Measurements from ENCODE around the gene ZC3H13. TPM values are rescaled to one million over a fixed set of nuclear protein-coding genes. Genes with fewer than 3 reads are reported as not detected.

ZC3H13 gene
- total RNA-seq, 1 experiment from 2014 or later = 24.7 TPM

GRCh38 chr13:46015366-46015765 is 37.2 kb downstream of the ZC3H13 start:
- Histone ChIP-seq H3K79me2 (ENCODE audit: low read length) (peaks cover 49% of the 10 kb centered on the region), H3K4me3 (ENCODE audit: low read length) (no peak overlapping the region), H3K9me3 (ENCODE audit: low read length) (no peaks in the 10 kb centered on the region), H3K9me2 (replicated peaks; ENCODE audit: insufficient read depth, low read length) (no peaks in the 10 kb centered on the region), H3K36me3 (ENCODE audit: insufficient read depth, low read length) (peaks cover 52% of the 10 kb centered on the region), H3K27me3 (ENCODE audit: low read length) (no peaks in the 10 kb centered on the region), H3K4me2 (ENCODE audit: low read depth, low read length, poor library complexity, severe bottlenecking) (no peak overlapping the region), H4K20me1 (ENCODE audit: insufficient read depth, low read depth, low read length) (no peaks in the 10 kb centered on the region), H2AFZ (ENCODE audit: low read length) (no peak overlapping the region), H3K27ac (ENCODE audit: low read length) (no peak overlapping the region), H3K9ac (ENCODE audit: low read length) (no peak overlapping the region), H3K4me1 (ENCODE audit: low read length) (no peaks in the 10 kb centered on the region)
- no peak for DNase-seq

GRCh38 chr13:46012404-46012803 is 40.1 kb downstream of the ZC3H13 start:
- H4K20me1 ChIP-seq (ENCODE audit: insufficient read depth, low read depth, low read length) = no peaks in the 10 kb centered on the region
- no peak overlapping the region for H2AFZ ChIP-seq (ENCODE audit: low read length)
- no peak overlapping the region for H3K9ac ChIP-seq (ENCODE audit: low read length)
- no peaks in the 10 kb centered on the region for H3K4me1 ChIP-seq (ENCODE audit: low read length)
- no peaks in the 10 kb centered on the region for H3K9me3 ChIP-seq (ENCODE audit: low read length)
- H3K79me2 ChIP-seq (ENCODE audit: low read length) = peaks cover 35% of the 10 kb centered on the region
- no peak overlapping the region for H3K4me3 ChIP-seq (ENCODE audit: low read length)
- H3K27me3 ChIP-seq (ENCODE audit: low read length) = no peaks in the 10 kb centered on the region
- H3K27ac ChIP-seq (ENCODE audit: low read length) = no peak overlapping the region
- no peaks in the 10 kb centered on the region for H3K9me2 ChIP-seq (replicated peaks; ENCODE audit: insufficient read depth, low read length)
- no peak overlapping the region for H3K4me2 ChIP-seq (ENCODE audit: low read depth, low read length, poor library complexity, severe bottlenecking)
- no peak for DNase-seq
- H3K36me3 ChIP-seq (ENCODE audit: insufficient read depth, low read length) = peaks cover 55% of the 10 kb centered on the region

GRCh38 chr13:46010148-46010547 is 42.4 kb downstream of the ZC3H13 start:
- H3K9me2 ChIP-seq (replicated peaks; ENCODE audit: insufficient read depth, low read length) = no peaks in the 10 kb centered on the region
- no peak overlapping the region for H3K4me2 ChIP-seq (ENCODE audit: low read depth, low read length, poor library complexity, severe bottlenecking)
- no peaks in the 10 kb centered on the region for H3K9me3 ChIP-seq (ENCODE audit: low read length)
- DNase-seq = no peak
- H4K20me1 ChIP-seq (ENCODE audit: insufficient read depth, low read depth, low read length) = no peaks in the 10 kb centered on the region
- H3K36me3 ChIP-seq (ENCODE audit: insufficient read depth, low read length) = peaks cover 49% of the 10 kb centered on the region
- peaks cover 28% of the 10 kb centered on the region for H3K79me2 ChIP-seq (ENCODE audit: low read length)
- H3K9ac ChIP-seq (ENCODE audit: low read length) = no peak overlapping the region
- H2AFZ ChIP-seq (ENCODE audit: low read length) = no peak overlapping the region
- H3K27ac ChIP-seq (ENCODE audit: low read length) = no peak overlapping the region
- H3K27me3 ChIP-seq (ENCODE audit: low read length) = no peaks in the 10 kb centered on the region
- no peak overlapping the region for H3K4me3 ChIP-seq (ENCODE audit: low read length)
- no peaks in the 10 kb centered on the region for H3K4me1 ChIP-seq (ENCODE audit: low read length)

GRCh38 chr13:46008631-46009030 is 43.9 kb downstream of the ZC3H13 start:
- H3K9ac ChIP-seq (ENCODE audit: low read length) = no peak overlapping the region
- H3K79me2 ChIP-seq (ENCODE audit: low read length) = peaks cover 24% of the 10 kb centered on the region
- H3K36me3 ChIP-seq (ENCODE audit: insufficient read depth, low read length) = peaks cover 50% of the 10 kb centered on the region
- no peak overlapping the region for H3K4me3 ChIP-seq (ENCODE audit: low read length)
- no peaks in the 10 kb centered on the region for H3K9me2 ChIP-seq (replicated peaks; ENCODE audit: insufficient read depth, low read length)
- H4K20me1 ChIP-seq (ENCODE audit: insufficient read depth, low read depth, low read length) = no peaks in the 10 kb centered on the region
- H3K27me3 ChIP-seq (ENCODE audit: low read length) = no peaks in the 10 kb centered on the region
- H2AFZ ChIP-seq (ENCODE audit: low read length) = no peak overlapping the region
- H3K4me2 ChIP-seq (ENCODE audit: low read depth, low read length, poor library complexity, severe bottlenecking) = no peak overlapping the region
- no peak overlapping the region for H3K27ac ChIP-seq (ENCODE audit: low read length)
- no peak for DNase-seq
- H3K4me1 ChIP-seq (ENCODE audit: low read length) = peaks cover 5% of the 10 kb centered on the region
- no peaks in the 10 kb centered on the region for H3K9me3 ChIP-seq (ENCODE audit: low read length)

- Histone ChIP-seq H3K27me3 (ENCODE audit: low read length) (no peaks in the 10 kb centered on the region), H3K9me2 (replicated peaks; ENCODE audit: insufficient read depth, low read length) (no peaks in the 10 kb centered on the region), H3K4me2 (ENCODE audit: low read depth, low read length, poor library complexity, severe bottlenecking) (no peak overlapping the region), H3K36me3 (ENCODE audit: insufficient read depth, low read length) (peaks cover 62% of the 10 kb centered on the region), H2AFZ (ENCODE audit: low read length) (no peak overlapping the region), H3K9me3 (ENCODE audit: low read length) (no peaks in the 10 kb centered on the region), H3K9ac (ENCODE audit: low read length) (no peak overlapping the region), H3K27ac (ENCODE audit: low read length) (no peak overlapping the region), H3K4me1 (ENCODE audit: low read length) (peaks cover 11% of the 10 kb centered on the region), H3K4me3 (ENCODE audit: low read length) (no peak overlapping the region), H4K20me1 (ENCODE audit: insufficient read depth, low read depth, low read length) (no peaks in the 10 kb centered on the region), H3K79me2 (ENCODE audit: low read length) (peaks cover 21% of the 10 kb centered on the region)
- no peak for DNase-seq
These were observed 45.7 kb downstream of the ZC3H13 start for GRCh38 chr13:46006688-46007452.

GRCh38 chr13:46004491-46004890 is 48.1 kb downstream of the ZC3H13 start:
- H3K36me3 ChIP-seq (ENCODE audit: insufficient read depth, low read length) = peaks cover 66% of the 10 kb centered on the region

GRCh38 chr13:45996631-45997030 is 55.9 kb downstream of the ZC3H13 start:
- Histone ChIP-seq H4K20me1 (ENCODE audit: insufficient read depth, low read depth, low read length) (no peaks in the 10 kb centered on the region), H3K27ac (ENCODE audit: low read length) (no peak overlapping the region), H3K27me3 (ENCODE audit: low read length) (no peaks in the 10 kb centered on the region), H3K9ac (ENCODE audit: low read length) (no peak overlapping the region), H3K79me2 (ENCODE audit: low read length) (peaks cover 57% of the 10 kb centered on the region), H3K4me1 (ENCODE audit: low read length) (no peaks in the 10 kb centered on the region), H3K4me2 (ENCODE audit: low read depth, low read length, poor library complexity, severe bottlenecking) (no peak overlapping the region), H2AFZ (ENCODE audit: low read length) (no peak overlapping the region), H3K36me3 (ENCODE audit: insufficient read depth, low read length) (peaks cover 29% of the 10 kb centered on the region; the same call in 1 of the 2 replicates), H3K9me3 (ENCODE audit: low read length) (no peaks in the 10 kb centered on the region), H3K9me2 (replicated peaks; ENCODE audit: insufficient read depth, low read length) (no peaks in the 10 kb centered on the region), H3K4me3 (ENCODE audit: low read length) (no peak overlapping the region)
- no peak for DNase-seq

More at GRCh38 chr13:46004491-46004890, 48.1 kb downstream of the ZC3H13 start:
- H3K9me2 ChIP-seq (replicated peaks; ENCODE audit: insufficient read depth, low read length) = no peaks in the 10 kb centered on the region
- H3K9ac ChIP-seq (ENCODE audit: low read length) = no peak overlapping the region
- peaks cover 11% of the 10 kb centered on the region for H3K4me1 ChIP-seq (ENCODE audit: low read length)
- H4K20me1 ChIP-seq (ENCODE audit: insufficient read depth, low read depth, low read length) = no peaks in the 10 kb centered on the region
- H3K9me3 ChIP-seq (ENCODE audit: low read length) = no peaks in the 10 kb centered on the region
- no peaks in the 10 kb centered on the region for H3K27me3 ChIP-seq (ENCODE audit: low read length)
- peaks cover 19% of the 10 kb centered on the region for H3K79me2 ChIP-seq (ENCODE audit: low read length)
- no peak overlapping the region for H3K4me2 ChIP-seq (ENCODE audit: low read depth, low read length, poor library complexity, severe bottlenecking)
- DNase-seq = no peak
- no peak overlapping the region for H2AFZ ChIP-seq (ENCODE audit: low read length)
- H3K4me3 ChIP-seq (ENCODE audit: low read length) = no peak overlapping the region
- H3K27ac ChIP-seq (ENCODE audit: low read length) = no peak overlapping the region

- no peak for DNase-seq
- H3K4me2 ChIP-seq (ENCODE audit: low read depth, low read length, poor library complexity, severe bottlenecking) = no peak overlapping the region
- H2AFZ ChIP-seq (ENCODE audit: low read length) = no peak overlapping the region
- H3K27ac ChIP-seq (ENCODE audit: low read length) = no peak overlapping the region
- no peaks in the 10 kb centered on the region for H4K20me1 ChIP-seq (ENCODE audit: insufficient read depth, low read depth, low read length)
- H3K9ac ChIP-seq (ENCODE audit: low read length) = no peak overlapping the region
- H3K4me3 ChIP-seq (ENCODE audit: low read length) = no peak overlapping the region
- no peaks in the 10 kb centered on the region for H3K4me1 ChIP-seq (ENCODE audit: low read length)
- peaks cover 70% of the 10 kb centered on the region for H3K79me2 ChIP-seq (ENCODE audit: low read length)
- no peaks in the 10 kb centered on the region for H3K9me2 ChIP-seq (replicated peaks; ENCODE audit: insufficient read depth, low read length)
- H3K9me3 ChIP-seq (ENCODE audit: low read length) = no peaks in the 10 kb centered on the region
- peaks cover 15% of the 10 kb centered on the region; the same call in 1 of the 2 replicates for H3K36me3 ChIP-seq (ENCODE audit: insufficient read depth, low read length)
- H3K27me3 ChIP-seq (ENCODE audit: low read length) = no peaks in the 10 kb centered on the region
These were observed 57.3 kb downstream of the ZC3H13 start for GRCh38 chr13:45995245-45995644.

Data from Karpas-422 (cell line).